MV-4-11 (cell line): ENCODE data around the gene LAMA3.

ENCODE experiments used
- DNase-seq: peaks from one replicate; lab custom pipeline; 2025; lab: John Stamatoyannopoulos, UW

The LAMA3 gene

GRCh38 chr18:23969664-23970063 is 280.4 kb downstream of the LAMA3 start:
- no peak for DNase-seq

- DNase-seq = peak; percentile 58
These were observed 281.2 kb downstream of the LAMA3 start for GRCh38 chr18:23970161-23971096.

GRCh38 chr18:23971097-23971440 is 281.8 kb downstream of the LAMA3 start:
- DNase-seq = no peak

GRCh38 chr18:23971666-23972230 is 282.5 kb downstream of the LAMA3 start:
- DNase-seq = no peak

- no peak for DNase-seq
These were observed 283.2 kb downstream of the LAMA3 start for GRCh38 chr18:23972453-23972852.

- DNase-seq = no peak
These were observed 287.9 kb downstream of the LAMA3 start for GRCh38 chr18:23977103-23977502.

- DNase-seq = peak; percentile 42
These were observed 288.6 kb downstream of the LAMA3 start for GRCh38 chr18:23977719-23978483.

GRCh38 chr18:23981369-23981980 is 292.2 kb downstream of the LAMA3 start:
- DNase-seq = no peak

- no peak for DNase-seq
These were observed 293.2 kb downstream of the LAMA3 start for GRCh38 chr18:23982155-23983079.

GRCh38 chr18:23983112-23983511 is 293.9 kb downstream of the LAMA3 start:
- no peak for DNase-seq

- DNase-seq = no peak
These were observed 297.5 kb downstream of the LAMA3 start for GRCh38 chr18:23986600-23987359.

GRCh38 chr18:23990474-23991410 is 301.5 kb downstream of the LAMA3 start:
- DNase-seq = no peak

- no peak for DNase-seq
These were observed 303.1 kb downstream of the LAMA3 start for GRCh38 chr18:23992089-23992940.

- DNase-seq = no peak
These were observed 303.7 kb downstream of the LAMA3 start for GRCh38 chr18:23992941-23993280.

GRCh38 chr18:23994361-23994902 is 305.2 kb downstream of the LAMA3 start:
- DNase-seq = no peak

- no peak for DNase-seq
These were observed 305.9 kb downstream of the LAMA3 start for GRCh38 chr18:23995180-23995579.

GRCh38 chr18:23998018-23998417 is 308.8 kb downstream of the LAMA3 start:
- no peak for DNase-seq

- DNase-seq = no peak
These were observed 309.6 kb downstream of the LAMA3 start for GRCh38 chr18:23998820-23999219.
